GM20431 (cell line): ENCODE measurements around the gene REN.

ENCODE experiments used
- in situ Hi-C: fragments of 300-500 bp; cut with MseI, MboI; formaldehyde crosslinking; loops from one replicate; pipeline ENCODE4 v1.15.0; 2020; ENCODE audit warnings: low sequenced_read_pairs; ENCODE audit not compliant: unreplicated experiment

The REN gene

DNA sequence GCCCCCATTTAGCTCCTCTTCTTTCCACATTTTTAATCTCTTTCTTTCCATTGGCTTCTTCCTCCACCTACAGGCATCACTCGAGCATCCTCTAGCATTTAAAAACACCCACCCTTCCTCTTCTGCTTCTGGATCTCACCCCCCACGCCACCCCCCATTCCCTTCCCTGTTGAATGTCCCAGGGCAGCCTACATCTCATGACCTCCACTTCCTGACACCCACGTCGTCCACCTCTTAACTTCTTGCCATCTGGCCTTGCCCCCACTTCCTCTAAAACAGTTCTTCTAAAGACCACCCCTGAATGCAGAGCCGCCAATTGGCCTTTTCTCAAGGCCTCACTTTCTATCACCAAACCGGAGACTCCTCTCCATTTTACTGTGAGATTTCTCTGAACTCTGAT is 8.2 kb downstream of the REN start:
- in situ Hi-C loops, result no loop called here

DNA sequence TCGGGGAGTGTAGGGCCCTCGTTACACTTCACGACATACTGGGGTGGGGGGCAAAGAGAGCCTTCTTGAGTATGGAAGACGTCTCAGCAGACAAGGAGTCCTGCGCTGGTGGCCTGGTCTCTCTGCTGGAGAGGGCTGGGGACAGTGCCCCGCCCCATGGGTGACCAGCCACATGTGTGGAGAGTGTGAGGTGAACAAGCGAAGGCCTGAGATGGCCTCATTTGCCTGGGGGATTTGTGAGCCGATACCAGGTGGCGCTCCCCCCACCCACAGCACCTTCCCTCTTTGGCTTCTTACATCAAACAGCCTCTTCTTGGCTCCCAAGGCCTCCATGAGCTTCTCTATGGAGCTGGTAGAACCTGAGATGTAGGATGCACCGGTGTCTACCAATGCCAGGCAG is 10.3 kb downstream of the REN start:
- in situ Hi-C loops, result no loop called here

DNA sequence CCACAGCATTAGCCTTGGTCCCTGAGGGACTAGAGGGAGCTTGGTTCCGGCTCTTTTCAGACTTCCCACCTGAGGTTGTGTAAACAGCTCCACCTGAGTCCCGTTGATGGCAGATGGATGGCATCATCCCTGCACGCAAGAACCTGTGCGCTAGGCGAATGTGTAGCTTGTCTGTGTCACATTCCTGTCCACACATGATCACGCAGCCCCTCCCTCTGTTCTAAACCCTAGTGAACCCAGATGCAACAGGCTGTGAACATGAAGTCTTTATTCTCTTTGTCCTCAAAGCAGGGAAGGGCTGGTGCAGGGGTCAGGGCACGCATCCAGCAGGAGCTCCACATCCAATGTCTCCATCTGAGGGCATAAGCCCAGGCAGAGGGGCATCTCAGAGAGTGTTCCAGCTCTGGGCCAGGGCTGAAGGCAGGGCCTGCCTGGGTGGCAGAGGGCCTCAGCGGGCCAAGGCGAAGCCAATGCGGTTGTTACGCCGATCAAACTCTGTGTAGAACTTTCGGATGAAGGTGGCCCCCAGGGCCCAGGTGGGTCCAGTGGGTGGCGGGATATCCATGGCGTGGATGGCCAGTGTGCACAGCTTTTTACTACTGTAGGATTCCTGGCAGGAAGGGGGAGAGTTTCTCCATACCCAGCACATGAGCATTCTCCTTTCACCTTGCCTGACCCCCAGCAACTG is 11.4 kb downstream of the REN start:
- in situ Hi-C loops, result no loop called here

DNA sequence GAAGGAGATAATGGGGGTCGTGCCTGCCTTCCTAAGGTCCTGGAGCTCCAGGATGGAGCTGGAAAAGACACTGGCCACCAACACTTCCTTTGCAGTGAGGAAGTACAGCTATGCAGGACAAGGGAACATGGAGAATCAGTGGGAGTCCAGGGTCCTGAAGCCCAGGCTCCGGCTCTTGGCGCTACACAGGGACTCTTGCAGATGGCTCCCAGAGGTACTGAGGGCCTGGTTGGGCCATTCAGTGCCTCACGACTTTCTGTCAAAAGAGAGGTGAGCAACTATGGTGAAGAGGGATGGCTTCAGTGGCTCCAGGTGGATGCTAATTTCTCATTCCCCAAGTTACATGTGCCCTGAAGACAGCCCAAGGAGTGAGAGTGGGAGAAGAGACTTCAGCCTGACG is 12.5 kb downstream of the REN start:
- in situ Hi-C loops, result no loop called here

DNA sequence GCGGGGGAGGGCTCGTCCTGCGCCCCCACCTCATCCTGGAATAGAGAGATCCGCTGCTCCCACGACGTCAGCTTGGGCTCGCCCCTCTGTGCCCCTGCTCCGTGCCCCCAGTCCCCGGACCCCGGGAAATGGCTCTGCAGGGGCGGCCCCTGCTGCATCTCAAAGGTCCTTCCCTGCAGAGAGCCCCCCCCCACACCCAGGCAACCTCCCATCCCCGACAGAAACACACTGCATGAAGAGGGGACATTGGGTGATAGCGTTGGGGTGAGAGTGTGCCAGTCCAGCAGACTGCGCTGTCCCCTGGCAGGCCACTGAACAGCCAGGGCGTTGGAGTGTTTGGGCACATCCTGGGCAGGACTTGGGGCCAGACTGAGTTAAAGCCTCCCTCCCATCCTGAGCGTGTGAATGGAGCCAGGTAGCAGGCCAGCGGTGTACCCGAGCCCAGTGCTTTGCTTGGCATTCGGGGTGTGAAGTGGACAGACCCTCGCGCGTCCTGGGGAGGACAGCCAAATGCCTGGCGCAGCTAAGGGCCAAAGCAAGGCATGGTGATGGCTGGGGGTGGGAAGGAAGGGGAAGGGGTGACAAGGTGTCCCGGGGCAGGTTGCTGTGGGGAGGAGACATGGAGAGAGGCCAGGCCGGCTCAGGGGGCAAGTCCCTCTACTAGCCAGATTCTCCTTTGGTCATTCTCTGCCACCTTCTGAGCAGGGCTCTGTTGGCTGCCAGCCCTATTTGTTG is 13.7 kb downstream of the REN start:
- in situ Hi-C loops, result no loop called here

DNA sequence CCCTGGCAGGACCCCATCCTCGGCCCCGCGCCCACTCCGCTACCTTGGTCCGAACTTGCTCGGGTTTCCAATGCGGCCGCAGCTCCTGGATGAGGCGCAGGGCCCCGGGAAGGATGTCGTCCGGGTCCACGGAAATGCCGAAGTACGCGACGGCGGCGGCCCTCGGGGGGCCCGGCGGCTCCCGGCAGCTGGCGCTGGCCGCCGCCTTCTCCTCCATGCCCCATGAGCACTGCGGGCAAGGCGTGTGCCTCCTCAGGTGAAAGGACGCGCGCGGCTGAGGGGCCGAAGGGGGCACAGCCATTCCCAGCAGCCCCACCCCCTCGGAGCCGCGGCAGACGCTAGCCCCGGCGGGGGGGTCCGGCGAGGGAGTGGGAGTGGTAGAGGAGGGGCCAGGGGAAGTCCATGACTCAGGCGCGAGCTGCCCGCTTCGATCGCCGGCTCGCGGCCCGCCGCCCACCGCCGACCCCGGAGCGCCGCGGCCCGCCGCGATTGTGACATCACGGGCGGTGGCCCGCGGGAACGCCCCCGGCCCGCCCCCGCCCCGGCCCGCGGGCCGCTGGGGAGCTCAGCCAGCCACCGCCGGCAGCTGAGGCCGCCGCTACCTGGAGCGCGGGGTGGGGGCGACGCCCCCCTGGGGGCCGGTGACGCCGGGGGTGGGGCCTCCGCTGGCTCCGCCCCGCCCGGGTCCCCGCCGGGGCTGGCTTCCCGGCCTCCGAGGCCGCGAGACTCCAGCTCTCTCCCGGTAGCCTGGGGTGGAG is 14.4 kb downstream of the REN start, which contains the start of gene ETNK2:
TSS of gene ETNK2 (minus strand) at position 493 of the 758 bp plus-strand sequence. CDS start at position 301, 192 bp downstream.
- in situ Hi-C loops, result no loop called here

DNA sequence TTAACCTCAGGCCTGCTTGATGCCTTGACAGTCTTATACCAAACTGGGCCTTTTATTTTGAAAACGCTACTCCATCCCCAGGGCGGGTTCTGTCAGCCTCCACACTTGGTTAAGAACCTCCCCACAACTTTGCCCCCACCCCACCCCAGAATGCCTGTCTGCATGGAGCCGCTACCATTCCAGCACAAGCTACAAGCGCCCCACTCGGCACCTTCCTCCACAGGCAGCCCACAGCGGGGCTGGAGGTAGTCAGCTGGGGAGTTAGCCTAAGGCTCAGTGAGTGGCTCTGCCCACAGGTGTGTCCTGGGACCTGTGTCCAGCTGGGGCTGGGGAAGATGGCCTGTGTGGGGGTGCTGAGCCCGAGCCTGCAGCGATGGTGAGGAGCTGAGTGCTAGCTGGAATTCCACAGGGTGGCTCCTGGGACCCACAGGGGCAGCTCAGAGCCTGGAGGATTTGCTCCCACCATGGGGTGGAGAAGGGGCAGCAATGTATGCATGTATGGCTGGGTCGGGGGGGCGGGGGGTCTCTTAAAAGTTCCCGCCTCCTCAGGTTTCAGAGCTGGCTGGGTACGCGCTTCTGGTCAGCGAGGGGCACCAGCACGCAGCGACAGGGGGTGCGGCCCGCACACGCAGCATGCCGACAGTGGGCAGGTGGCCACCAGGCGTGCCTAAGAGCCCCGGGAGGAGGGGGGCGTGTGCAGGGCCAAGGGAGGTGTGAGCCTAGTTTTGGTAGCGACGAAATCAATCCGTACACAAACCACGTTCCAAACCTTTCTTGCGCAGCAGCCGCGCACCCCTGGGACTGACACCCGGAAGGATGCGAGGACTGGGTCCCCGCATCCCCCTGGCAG is 15.2 kb downstream of the REN start:
- in situ Hi-C loops, result no loop called here

DNA sequence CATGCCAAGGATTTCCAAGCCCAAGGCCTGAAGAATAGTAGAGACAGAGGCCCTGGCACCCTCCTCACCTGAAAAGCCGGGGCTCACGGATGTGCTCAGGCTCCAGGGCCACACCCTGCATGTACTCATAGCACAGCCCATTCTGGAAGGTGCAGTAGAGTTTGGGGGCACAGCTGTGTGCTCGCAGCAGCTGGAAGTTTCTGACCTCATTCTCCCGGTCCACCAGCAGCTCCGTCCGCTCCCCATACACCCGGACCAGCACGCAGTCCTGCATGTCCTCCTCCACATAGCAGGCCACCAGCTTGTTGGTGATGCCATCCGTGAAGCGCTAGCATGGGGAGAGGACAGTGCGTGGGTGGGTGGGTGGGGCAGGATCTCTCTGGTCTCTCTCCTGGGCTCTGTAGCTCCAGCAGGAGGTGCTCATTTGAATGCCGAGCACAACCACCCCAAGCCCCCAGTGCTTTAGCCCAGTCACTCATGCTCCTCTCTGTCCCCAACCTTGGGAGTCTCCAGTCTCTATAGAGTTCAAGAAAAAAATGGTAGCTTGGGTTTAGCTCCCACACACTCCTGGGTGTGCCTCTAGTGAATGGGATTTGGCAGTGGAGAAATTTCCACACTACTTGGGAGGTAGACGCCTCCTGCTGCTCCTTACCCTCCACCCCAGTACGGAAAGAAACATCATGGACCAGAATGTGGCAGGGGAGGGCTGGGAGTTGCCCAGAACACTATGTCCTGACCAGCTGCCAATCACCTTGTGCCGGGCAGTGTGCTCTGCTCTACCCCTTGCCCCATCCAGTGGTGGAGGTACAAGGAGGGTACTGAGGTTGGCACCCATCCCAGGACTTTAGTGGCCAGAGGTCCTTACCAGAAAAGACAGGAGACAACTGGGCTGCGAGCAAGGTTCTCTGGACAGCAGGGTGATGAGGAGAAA is 16.2 kb downstream of the REN start:
- in situ Hi-C loops, result no loop called here

DNA sequence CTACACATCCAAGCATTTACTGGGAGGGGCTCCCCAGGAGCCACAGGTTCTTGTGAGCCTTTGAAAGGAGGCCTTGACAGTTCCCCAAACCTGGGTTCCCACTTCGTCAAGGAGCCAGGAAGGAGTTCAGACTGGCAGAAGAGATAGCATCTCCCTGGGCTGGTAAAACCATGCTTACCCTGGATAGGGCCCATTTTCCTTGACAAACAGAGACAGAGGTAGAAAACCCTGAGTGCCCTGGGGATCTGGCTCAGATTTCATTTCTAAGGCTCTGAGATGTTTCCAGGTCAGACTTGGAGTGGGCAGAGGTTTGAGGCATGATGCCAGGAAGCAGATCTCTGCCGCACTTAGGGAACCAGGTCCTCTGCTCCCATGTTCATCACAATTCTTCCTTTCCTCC is 17.0 kb downstream of the REN start:
- in situ Hi-C loops, result no loop called here

DNA sequence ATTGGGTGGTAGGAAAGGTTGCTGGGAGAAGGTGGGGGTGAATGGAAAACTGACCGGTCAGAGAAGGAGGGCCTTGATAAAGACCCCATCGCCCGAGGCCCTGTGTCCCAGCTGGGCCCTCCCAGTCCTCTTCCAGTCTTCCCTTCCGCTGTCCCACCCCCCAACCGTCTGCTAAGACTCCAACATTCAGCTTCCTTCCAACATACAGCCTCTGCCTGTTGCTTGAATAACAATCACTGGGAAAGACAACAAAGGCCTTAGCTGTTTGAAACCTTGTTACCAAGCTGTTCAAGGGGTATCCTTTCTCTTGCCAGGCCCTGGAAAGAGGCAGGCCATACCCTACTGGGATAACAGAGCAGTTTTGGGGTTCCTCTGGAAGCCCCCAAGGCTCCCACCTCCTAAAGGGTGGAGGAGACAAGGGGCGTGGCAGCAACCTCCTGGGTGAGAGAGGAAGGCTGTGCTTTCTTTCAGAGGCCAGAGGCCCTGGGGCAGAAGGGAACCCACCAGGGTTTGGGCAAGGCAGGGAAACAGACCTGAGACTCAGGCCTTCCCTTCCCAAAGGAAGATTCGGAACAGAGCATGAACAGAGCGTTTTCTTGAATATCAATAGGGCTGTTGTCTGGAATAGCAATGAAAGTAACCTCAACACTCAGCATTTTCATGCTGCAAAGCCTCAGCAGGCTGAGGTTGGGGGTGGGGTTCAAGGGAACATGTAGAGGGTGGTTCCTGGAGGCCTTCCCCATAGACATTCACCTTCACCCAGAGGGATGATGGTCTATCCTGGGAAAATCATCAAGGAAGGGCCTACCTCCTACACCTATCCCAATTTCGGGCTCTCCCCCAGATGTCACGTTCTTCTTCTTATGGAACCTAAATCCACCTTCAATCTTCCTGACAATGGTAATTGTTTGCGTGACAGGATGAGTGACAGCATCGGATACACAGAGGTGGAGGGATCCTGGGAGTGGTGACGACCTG is 18.4 kb downstream of the REN start:
- in situ Hi-C loops, result no loop called here

DNA sequence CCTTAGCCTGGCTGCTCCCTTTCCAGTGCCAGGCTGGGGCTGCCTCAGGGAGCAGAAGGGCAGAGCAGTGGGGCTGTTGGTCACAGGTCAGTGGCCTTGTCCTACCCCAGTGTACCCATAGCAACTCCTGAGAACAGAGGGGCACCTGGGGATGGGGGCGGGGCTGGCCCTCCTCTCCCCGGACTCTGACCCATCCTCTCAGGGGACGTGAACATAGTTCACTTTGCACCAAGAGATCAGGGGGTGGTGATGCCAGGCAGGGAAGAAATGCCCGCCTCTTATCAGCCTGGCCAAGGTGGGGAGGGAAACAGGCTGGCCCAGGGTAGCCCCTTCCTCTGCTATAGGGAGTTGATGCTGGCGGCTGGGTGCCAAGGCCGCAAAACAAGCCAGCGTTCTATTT is 19.2 kb downstream of the REN start:
- in situ Hi-C loops, result no loop called here

DNA sequence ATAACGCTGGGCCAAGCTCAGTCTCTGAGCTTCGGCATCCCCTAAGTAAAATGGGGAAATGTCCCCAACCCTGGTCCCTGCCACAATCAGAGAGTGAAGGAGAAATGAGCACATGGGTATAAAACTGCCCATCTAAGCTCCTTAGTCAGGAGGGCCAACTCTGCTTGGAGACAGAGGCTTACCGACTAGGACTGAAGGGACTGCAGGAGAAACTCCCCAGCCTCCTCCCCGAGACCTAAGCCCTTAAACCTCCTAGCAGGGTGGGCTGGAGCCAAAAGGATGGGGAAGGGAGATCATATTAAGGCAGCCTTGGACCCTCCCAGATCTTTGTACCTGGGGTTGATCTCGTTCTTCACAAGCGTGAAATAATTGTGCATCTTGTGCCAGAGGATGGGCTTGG is 19.8 kb downstream of the REN start:
- in situ Hi-C loops, result no loop called here

DNA sequence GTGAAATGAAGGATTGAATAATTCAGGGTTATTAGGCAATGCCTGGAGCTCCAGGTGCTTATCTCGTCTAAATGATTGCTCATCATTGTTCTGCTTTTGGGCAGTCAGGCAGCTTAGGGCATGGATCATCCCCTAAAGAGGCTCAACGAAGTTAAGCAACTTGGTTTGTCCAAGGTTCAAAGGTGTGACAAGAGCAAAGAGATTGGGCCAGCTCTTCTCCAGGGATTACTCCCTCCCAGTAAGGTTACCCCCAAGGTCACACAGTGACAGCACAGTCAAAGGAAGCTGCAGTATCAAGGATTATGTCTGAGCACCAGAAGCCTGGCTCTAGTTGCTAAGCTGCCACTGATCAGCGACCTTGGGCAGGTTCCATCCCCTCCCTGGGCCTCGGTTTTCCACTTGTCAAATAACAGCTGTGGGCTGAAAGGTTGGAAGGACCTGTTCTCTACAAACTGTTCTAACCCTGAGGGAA is 21.1 kb downstream of the REN start:
- in situ Hi-C loops, result no loop called here

DNA sequence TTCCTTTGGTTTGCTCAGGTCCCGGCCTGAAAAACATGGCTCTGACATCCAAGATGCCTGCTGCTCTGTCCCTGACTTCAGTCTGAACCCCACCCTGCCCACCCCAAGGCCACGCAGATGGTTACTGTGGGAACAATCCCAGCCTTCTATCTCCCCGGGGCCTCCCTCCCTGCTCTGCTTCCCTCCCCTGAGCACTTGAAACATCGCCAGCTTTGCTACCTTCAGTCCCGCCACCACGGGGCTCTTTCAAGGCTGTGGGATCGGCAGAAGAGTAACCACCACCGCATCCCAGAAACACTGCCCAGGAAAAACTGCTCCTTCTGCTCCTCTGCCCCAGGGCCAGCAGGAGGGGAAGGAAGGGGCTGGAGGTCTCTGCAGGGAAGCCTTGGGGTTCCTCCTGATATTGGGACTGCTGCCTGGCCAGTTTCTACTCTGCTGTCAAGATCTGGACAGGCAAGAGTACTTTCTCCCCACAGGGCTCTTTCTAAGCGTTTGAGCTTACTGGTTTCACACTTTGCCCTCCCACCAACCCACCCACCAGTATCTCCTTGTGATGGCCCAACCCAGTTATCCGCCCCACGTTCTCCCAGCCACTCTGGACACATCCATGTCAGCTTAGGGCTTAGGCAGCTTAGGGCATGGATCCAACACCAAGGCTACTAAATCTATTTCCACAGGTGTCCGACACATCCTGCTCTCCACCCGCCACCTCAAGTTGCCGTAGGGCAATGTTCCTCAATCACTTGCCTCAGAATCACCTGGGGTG is 22.7 kb downstream of the REN start:
- in situ Hi-C loops, result no loop called here

DNA sequence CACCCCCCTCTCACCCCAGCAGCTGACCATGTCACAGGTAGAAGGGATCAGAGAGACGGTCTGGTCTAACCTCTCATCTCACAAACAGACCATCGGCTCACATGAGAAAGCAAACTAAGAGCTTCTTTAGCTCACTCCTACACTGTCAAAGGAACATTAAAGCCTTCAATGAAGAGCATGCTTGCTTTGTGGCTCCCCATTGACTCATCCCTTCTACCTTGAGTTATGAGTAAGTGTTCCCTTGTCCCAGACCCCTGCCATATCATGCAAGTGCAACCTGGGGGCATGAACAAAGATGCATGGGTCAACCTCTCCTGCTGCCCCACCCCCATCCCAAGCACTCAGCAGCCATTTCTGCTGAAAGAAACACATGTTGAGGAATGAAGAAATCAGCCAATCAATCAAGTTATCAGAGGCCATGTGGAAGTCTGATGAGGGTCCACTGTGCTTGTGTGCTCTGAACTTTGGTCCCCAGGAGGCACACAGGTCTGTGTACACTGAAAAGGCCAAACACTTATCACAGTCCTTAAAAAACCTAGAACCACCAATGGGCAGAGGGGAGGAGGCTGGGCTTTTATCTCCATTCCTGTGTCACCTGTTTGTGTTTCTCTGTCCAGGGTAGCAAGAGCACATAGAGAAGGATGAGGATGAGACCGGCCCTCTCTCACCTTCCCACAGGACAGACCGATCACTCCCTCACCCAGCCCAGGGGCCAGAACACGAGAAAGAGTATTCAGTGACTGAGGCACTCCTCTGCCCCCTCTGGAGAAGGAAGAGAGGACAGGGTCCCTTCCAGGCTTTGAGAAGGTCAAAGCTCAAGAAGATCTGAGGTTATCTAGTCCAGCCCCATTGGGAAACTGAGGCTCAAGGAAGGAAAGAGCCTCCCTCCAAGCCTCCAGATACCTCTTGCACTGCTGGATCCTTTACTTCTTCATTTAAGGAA is 23.8 kb downstream of the REN start:
- in situ Hi-C loops, result no loop called here

DNA sequence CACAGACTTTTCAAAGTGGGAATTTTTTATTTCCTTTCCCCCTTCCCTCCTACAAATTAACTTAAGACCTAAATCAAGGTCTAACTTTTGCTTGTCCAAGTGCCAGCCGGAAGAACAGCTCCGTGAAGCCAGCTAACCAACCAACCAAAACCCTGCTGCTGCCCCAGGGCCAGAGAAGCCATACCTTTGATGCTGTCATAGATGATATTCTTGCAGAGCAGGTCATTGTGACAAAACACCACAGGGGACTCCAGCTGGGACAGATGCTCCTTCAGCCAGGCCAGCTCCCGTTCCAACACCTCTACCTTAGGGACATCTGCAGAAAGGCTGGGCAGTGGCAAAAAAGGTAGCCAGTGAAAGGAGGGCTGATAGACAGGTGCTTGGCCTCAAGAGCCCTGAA is 25.0 kb downstream of the REN start:
- in situ Hi-C loops, result no loop called here
